ENCODE measurements around the gene ITGAL.

Gene ITGAL

DNA sequence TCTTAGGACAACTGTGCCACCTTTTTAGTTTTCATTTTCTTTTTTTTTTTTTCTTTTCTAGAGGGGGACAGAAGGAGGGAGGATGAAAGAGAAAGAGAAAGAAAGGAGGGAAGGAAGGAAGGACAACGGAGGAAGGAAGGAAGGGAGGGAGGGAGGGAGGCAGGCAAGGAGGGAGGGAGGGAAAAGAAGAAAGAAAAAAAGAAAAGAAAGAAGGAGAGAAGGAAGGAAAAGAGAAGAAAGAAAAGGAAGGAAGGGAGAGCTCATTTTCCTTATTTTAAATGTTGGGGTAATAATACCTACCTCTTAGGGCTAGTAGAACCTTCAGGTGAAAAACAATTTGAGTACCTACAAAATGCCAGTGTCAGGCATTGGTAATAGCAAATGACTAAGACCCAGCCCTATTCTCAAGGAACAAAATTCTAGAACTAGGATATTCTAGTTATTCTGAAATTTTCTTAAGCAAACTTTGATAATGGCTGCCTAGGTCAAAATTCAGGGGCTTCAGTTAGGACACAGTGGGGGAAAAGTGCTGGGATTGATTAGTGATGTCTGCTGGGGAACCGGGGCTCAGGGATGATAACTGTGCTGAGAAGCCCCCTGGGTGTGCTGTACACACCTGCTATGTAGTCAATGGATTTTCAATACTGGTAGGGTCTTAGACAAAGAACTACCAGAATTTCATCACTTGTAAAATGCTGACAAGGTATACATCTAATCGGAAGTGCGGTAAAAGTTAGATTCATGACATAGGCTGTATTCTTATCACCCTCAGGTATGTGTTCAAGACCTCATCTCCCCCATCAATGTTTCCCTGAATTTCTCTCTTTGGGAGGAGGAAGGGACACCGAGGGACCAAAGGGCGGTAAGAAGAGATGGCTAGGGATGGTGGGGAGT lies 31.1 kb downstream of the ITGAL start:
- H3K4me1 Mint-ChIP-seq, result no peaks in the 10 kb centered on the region
- no peaks in the 10 kb centered on the region for H3K9me3 Mint-ChIP-seq
- H3K36me3 Mint-ChIP-seq (ENCODE audit: low read depth), result no peaks in the 10 kb centered on the region
- no peak overlapping the region for H3K4me3 Mint-ChIP-seq
- H3K27me3 Mint-ChIP-seq (ENCODE audit: low read depth), result peaks cover 3% of the 10 kb centered on the region
- no peak overlapping the region for H3K27ac Mint-ChIP-seq
- TF ChIP-seq, protein P1, sequence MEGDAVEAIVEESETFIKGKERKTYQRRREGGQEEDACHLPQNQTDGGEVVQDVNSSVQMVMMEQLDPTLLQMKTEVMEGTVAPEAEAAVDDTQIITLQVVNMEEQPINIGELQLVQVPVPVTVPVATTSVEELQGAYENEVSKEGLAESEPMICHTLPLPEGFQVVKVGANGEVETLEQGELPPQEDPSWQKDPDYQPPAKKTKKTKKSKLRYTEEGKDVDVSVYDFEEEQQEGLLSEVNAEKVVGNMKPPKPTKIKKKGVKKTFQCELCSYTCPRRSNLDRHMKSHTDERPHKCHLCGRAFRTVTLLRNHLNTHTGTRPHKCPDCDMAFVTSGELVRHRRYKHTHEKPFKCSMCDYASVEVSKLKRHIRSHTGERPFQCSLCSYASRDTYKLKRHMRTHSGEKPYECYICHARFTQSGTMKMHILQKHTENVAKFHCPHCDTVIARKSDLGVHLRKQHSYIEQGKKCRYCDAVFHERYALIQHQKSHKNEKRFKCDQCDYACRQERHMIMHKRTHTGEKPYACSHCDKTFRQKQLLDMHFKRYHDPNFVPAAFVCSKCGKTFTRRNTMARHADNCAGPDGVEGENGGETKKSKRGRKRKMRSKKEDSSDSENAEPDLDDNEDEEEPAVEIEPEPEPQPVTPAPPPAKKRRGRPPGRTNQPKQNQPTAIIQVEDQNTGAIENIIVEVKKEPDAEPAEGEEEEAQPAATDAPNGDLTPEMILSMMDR (IDR thresholded peaks at IDR 0.05; ENCODE audit: unreplicated experiment in 3 of 3), result no peak

DNA sequence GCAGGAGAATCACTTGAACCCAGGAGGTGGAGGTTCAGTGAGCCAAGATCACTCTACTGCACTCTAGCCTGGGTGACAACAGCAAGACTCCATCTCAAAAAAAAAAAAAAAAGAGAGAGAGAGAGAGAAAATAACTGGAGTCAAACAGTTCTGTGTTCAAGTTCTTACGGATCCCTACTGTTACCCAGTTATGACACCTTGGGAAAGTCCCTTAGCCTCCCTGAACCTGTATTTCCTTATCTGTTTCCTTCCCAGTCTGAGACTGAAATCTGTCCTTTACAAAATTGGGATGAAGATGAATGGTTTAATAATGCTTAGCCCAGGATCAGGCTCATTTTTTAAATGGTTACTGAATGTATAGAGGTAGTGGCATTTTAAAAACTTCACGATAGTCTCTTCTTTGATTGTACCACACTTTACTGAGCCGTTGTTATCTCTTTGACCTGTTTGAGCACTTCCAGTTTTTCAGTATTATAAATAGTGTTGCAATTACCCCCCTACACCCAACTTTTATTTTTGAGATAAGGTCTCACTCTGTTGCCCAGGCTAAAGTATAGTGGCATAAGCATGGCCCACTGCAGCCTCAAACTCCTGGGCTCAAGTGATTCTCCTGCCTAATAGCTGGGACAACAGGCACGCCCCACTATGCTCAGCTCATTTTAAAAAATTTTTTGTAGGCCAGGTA lies 36.7 kb downstream of the ITGAL start:
- H3K4me1 Mint-ChIP-seq, result no peaks in the 10 kb centered on the region
- H3K27ac Mint-ChIP-seq, result no peak overlapping the region
- no peaks in the 10 kb centered on the region for H3K9me3 Mint-ChIP-seq
- H3K27me3 Mint-ChIP-seq (ENCODE audit: low read depth), result no peaks in the 10 kb centered on the region
- H3K4me3 Mint-ChIP-seq, result no peak overlapping the region
- no peaks in the 10 kb centered on the region for H3K36me3 Mint-ChIP-seq (ENCODE audit: low read depth)
- TF ChIP-seq, protein P1 (IDR thresholded peaks at IDR 0.05; ENCODE audit: unreplicated experiment in 3 of 3), result no peak

DNA sequence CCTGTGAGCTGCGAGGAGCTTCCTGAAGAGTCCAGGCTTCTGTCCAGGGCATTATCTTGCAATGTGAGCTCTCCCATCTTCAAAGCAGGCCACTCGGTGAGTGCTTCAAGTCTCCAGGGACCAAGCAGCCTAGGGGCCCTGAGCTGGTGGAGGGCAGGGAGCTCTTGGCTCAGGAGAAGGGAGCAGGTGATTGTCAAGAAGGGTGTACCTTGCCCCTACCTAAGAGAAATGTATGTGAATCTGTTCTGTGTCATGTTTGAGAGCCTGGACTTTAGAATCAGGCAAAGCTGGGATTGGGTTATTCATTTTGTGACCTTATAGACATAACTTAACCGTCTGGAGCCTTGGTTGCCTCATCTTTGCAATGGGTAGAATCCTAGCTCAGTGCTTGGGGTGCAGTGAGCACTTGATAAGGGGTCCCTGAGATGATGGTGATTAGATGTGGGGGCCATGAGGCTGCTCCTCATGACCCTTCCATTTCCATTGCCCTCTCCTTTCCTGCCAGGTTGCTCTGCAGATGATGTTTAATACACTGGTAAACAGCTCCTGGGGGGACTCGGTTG lies 37.9 kb downstream of the ITGAL start:
- no peaks in the 10 kb centered on the region for H3K4me1 Mint-ChIP-seq
- H3K36me3 Mint-ChIP-seq (ENCODE audit: low read depth), result no peaks in the 10 kb centered on the region
- H3K27ac Mint-ChIP-seq, result no peak overlapping the region
- H3K27me3 Mint-ChIP-seq (ENCODE audit: low read depth), result peaks cover 4% of the 10 kb centered on the region
- H3K9me3 Mint-ChIP-seq, result no peaks in the 10 kb centered on the region
- TF ChIP-seq, protein P1 (IDR thresholded peaks at IDR 0.05; ENCODE audit: unreplicated experiment in 3 of 3), result no peak
- H3K4me3 Mint-ChIP-seq, result no peak overlapping the region

DNA sequence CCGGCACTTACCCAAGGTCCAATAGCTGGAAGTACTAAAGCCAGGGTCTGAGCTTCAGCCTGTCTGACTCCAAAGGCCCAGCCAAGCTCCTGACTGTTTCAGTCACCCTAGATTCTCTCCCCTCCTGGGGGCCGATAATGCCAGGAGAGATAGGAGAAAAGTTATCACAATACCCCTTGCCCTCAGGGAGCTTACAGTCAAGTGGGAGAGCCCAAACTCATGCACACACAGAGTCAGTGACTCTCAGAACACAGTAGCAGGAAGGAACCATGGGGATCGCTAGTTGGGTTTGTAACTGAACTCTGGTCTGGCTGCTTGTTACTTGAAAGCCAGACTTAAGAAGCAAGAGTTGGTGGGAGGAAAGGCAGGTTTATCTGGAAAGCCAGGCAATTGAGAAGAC lies 39.0 kb downstream of the ITGAL start:
- Mint-ChIP-seq H3K4me1 (no peaks in the 10 kb centered on the region), H3K27ac (no peak overlapping the region), H3K27me3 (ENCODE audit: low read depth) (peaks cover 7% of the 10 kb centered on the region), H3K9me3 (no peaks in the 10 kb centered on the region), H3K36me3 (ENCODE audit: low read depth) (no peaks in the 10 kb centered on the region), H3K4me3 (no peak overlapping the region)
- TF ChIP-seq, protein P1 (IDR thresholded peaks at IDR 0.05; ENCODE audit: unreplicated experiment in 3 of 3), result no peak

DNA sequence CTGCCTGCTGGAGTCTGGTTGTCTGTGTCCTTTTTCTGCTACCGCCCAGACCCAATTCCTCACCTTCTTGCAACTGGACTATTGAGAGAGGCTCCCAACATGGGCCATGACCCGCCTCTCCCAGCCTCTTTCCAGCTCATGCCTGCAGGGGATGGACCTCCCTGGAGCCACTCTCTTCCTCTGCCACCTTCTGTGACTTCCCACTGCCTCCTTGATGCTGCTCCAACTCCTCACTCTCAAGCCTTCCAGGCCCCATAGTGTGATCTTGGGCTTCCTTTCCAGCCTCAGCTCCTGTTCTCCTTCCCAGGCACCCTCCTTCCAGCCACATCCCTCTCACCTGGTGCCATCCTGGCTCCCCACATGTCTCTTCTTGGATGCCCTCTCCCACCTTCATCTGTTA lies 42.7 kb downstream of the ITGAL start:
- TF ChIP-seq, protein P1 (IDR thresholded peaks at IDR 0.05; ENCODE audit: unreplicated experiment in 3 of 3), result no peak
- H3K9me3 Mint-ChIP-seq, result no peaks in the 10 kb centered on the region
- peaks cover 16% of the 10 kb centered on the region for H3K27me3 Mint-ChIP-seq (ENCODE audit: low read depth)
- no peaks in the 10 kb centered on the region for H3K4me1 Mint-ChIP-seq
- H3K4me3 Mint-ChIP-seq, result no peak overlapping the region
- no peaks in the 10 kb centered on the region for H3K36me3 Mint-ChIP-seq (ENCODE audit: low read depth)
- no peak overlapping the region for H3K27ac Mint-ChIP-seq

Data from nephron (organoid).